Body of pancreas (tissue), 4 donors: ENCODE data around the gene AGTR1. TPM values are rescaled to one million over a fixed set of nuclear protein-coding genes. Genes with fewer than 3 reads are reported as not detected.

ENCODE experiments used
- ATAC-seq: fragments of 150-250 bp; one replicate; pipeline ENCODE4 v1.9.1; 2016
- DNase-seq, 4 donors: peaks; one replicate each; pipeline ENCODE4 v3.0.0-alpha.2; 2019
- H3K27ac ChIP-seq, 4 donors: fragments of 200-600 bp; sonication (generic); 1 replicate in 3 of 4; 2 replicates in 1 of 4; pipeline versions ENCODE4 v1.5.1 to v1.6.1; 2016 to 2019; ENCODE audit warnings: mild to moderate bottlenecking in 1 of 4, mixed read lengths in 1 of 4, moderate library complexity in 1 of 4
- H3K27me3 ChIP-seq, 2 donors: fragments of 200-600 bp; sonication (generic); one replicate each; pipeline ENCODE4 v1.6.0; 2016; ENCODE audit warnings: mild to moderate bottlenecking in 1 of 2
- H3K36me3 ChIP-seq, 2 donors: fragments of 200-600 bp; sonication (generic); replicated peaks in 1 of 2; 2 replicates each; pipeline ENCODE4 v1.5.1; 2016; ENCODE audit warnings: low read depth in 2 of 2; ENCODE audit not compliant: insufficient read depth in 1 of 2
- H3K4me1 ChIP-seq: fragments of 200-600 bp; sonication (generic); one replicate; pipeline ENCODE4 v1.6.0; 2016
- H3K4me3 ChIP-seq, 2 donors: fragments of 200-600 bp; sonication (generic); 1 replicate in 1 of 2; 2 replicates in 1 of 2; pipeline ENCODE4 v1.5.1; 2016 to 2019
- H3K9me3 ChIP-seq, 3 donors: fragments of 200-600 bp; sonication (generic); 1 replicate in 2 of 3; 2 replicates in 1 of 3; pipeline ENCODE4 v1.5.1; 2016
- POLR2A ChIP-seq, 3 donors: fragments of 450-650 bp; IDR thresholded peaks; one replicate each; pipeline ENCODE4 v1.6.1; 2016; ENCODE audit warnings: antibody characterized with exemption in 3 of 3, mild to moderate bottlenecking in 2 of 3
- WGBS, 2 donors: methylation state at CpG; one replicate each; pipeline ENCODE4 v1.1.5; 2017; 5-methylcytosine and 5-hydroxymethylcytosine counted together
- intact Hi-C: fragments of 100-400 bp; cut with DNase I; formaldehyde crosslinking; loops from one replicate; pipeline ENCODE4 v1.15.1; 2023
- total RNA-seq, 2 donors: library from RNA; depleted of rRNA; stranded (reverse); fragments of >200 nt; gene quantifications; one replicate each; pipeline ENCODE4 v1.1.0, GENCODE V29; 2016
- TF ChIP-seq, protein P1 (sequence below), 7 experiments: fragments of 450-650 bp in 4 of 7; fragments of 200-600 bp in 3 of 7; sonication (generic) in 3 of 7; IDR thresholded peaks; one replicate each; pipeline ENCODE4 v1.5.1; 2016 to 2019; ENCODE audit warnings: antibody characterized with exemption in 7 of 7

Gene AGTR1
- total RNA-seq, 2 donors from 2014 or later: 4.4 to 11.2 TPM

DNA sequence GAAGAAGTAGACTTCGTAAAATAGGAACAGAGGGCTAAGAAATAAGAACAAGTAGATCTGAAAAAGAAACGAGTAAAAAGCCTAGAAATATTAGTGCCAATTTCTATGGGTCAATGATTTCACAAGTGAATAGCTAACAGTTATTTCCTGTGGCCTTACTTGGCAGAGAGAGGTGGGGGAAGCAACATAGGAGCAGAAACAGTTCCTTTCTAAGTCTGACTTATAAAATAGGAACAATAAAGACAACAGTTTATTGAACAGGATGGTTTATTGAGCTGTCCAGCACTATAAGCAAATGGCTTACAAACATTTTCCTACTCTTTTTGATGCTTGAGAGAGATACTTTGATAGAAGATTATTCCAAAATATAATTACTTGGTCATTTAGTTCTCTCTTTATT, 37.9 kb downstream of the AGTR1 start:
- H3K4me1 ChIP-seq: peaks cover 71% of the 10 kb centered on the region
- WGBS, 2 donors: 11 to 17% methylated on average over 2 of the region's 2 CpGs
- peak; percentile 28 for ATAC-seq
- TF ChIP-seq POLR2A (IDR thresholded peaks at IDR 0.05): no peak
- TF ChIP-seq, protein P1, sequence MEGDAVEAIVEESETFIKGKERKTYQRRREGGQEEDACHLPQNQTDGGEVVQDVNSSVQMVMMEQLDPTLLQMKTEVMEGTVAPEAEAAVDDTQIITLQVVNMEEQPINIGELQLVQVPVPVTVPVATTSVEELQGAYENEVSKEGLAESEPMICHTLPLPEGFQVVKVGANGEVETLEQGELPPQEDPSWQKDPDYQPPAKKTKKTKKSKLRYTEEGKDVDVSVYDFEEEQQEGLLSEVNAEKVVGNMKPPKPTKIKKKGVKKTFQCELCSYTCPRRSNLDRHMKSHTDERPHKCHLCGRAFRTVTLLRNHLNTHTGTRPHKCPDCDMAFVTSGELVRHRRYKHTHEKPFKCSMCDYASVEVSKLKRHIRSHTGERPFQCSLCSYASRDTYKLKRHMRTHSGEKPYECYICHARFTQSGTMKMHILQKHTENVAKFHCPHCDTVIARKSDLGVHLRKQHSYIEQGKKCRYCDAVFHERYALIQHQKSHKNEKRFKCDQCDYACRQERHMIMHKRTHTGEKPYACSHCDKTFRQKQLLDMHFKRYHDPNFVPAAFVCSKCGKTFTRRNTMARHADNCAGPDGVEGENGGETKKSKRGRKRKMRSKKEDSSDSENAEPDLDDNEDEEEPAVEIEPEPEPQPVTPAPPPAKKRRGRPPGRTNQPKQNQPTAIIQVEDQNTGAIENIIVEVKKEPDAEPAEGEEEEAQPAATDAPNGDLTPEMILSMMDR (IDR thresholded peaks at IDR 0.05): no peak
- no peaks in the 10 kb centered on the region for H3K27me3 ChIP-seq
- H3K9me3 ChIP-seq: no peaks in the 10 kb centered on the region
- peak in 3 of 4 donors; percentile 24 to 41 (median 27) for DNase-seq
- intact Hi-C loops: no loop called here
- no peaks in the 10 kb centered on the region for H3K36me3 ChIP-seq
- H3K4me3 ChIP-seq: no peak overlapping the region
- H3K27ac ChIP-seq: peak overlapping the region; percentile 66 to 86 (median 81)

DNA sequence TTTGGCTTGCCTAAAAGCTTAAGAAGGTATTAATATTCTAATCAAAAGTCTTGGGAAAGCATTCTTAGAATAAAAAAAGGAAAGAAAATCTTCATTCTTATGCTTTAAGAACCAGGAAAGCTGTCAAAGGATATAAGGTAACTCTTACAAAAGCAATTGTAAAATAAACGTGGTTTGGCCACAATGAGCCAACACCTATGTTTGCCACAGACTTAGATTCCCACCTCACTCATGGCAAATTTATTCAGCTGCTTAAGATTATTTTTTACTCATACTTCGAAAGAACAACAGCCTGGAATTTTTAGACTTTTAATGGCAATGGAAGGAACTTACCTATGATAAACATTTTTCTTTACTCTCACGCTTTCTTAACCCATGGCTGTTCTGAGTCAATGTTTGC, 38.4 kb downstream of the AGTR1 start:
- 25 to 30% methylated on average over 3 of the region's 3 CpGs for WGBS, 2 donors

DNA sequence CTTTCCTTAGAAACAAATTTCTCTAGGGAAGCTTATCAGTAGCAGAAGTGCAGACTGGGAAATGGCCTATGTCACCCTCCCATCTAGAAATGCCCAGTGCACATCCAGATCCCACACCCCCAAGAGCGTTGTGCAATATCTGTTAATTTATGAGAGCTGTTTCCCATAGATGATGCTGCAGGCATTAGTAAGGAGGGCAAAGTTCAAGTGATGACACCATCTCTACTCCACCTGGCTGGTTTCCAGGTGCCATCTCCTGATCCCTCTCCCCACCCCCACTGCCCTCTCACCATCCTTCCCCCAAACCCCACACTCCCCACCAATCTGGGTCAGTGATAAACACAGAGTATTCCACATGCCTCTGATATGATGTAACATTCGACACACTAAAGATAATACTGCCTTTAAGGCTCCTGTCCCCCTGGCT, 39.4 kb downstream of the AGTR1 start:
- no peaks in the 10 kb centered on the region for H3K27me3 ChIP-seq
- peak; percentile 25 for ATAC-seq
- peak overlapping the region; percentile 66 to 86 (median 81) for H3K27ac ChIP-seq
- WGBS, 2 donors: 32 to 36% methylated on average over 2 of the region's 2 CpGs
- no peaks in the 10 kb centered on the region for H3K36me3 ChIP-seq
- DNase-seq: peak in 3 of 4 donors; percentile 24 to 52 (median 48)
- no peaks in the 10 kb centered on the region for H3K9me3 ChIP-seq
- peaks cover 77% of the 10 kb centered on the region for H3K4me1 ChIP-seq
- intact Hi-C loops: no loop called here
- H3K4me3 ChIP-seq: no peak overlapping the region
- TF ChIP-seq POLR2A (IDR thresholded peaks at IDR 0.05): no peak
- TF ChIP-seq, protein P1 (IDR thresholded peaks at IDR 0.05): no peak

More for the DNA sequence above, 38.4 kb downstream of the AGTR1 start:
- intact Hi-C loops: no loop called here
- Histone ChIP-seq H3K36me3 (no peaks in the 10 kb centered on the region), H3K27ac (peak overlapping the region; percentile 66 to 86 (median 81)), H3K4me1 (peaks cover 69% of the 10 kb centered on the region), H3K9me3 (no peaks in the 10 kb centered on the region), H3K4me3 (no peak overlapping the region), H3K27me3 (no peaks in the 10 kb centered on the region)
- TF ChIP-seq, protein P1 (IDR thresholded peaks at IDR 0.05): no peak
- peak in 1 of 3 donors; percentile 22 for TF ChIP-seq POLR2A (IDR thresholded peaks at IDR 0.05)
- ATAC-seq (peak; percentile 72), DNase-seq (peak in 3 of 4 donors; percentile 56 to 68 (median 56))

DNA sequence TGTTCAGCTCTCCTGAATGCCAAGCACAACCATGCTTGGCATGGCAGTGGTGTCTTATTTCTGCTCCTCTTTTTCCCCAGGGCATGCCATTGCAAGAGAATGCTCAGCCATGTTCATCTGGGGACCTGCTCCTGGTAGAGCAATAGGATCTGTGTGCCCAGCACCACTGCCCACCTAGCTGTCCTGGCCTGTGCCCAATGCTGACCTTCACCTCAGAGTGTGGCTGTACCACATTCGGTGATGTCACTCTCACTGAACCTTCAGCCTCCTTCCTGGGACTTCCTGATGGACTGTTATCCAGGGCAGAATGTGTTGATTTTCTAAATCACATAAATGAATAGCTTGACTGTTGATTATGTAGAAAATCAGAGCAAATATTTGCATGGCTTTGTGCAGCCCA, 42.0 kb downstream of the AGTR1 start:
- Histone ChIP-seq H3K36me3 (no peaks in the 10 kb centered on the region), H3K27ac (peak overlapping the region in 3 of 4 donors; percentile 80 to 86 (median 82)), H3K27me3 (no peaks in the 10 kb centered on the region), H3K4me3 (no peak overlapping the region), H3K4me1 (peaks cover 65% of the 10 kb centered on the region), H3K9me3 (no peaks in the 10 kb centered on the region)
- ATAC-seq (peak; percentile 53), DNase-seq (peak; percentile 58 to 79 (median 66))
- WGBS, 2 donors: 32 to 38% methylated on average over 1 of the region's 1 CpG
- TF ChIP-seq, protein P1 (IDR thresholded peaks at IDR 0.05): no peak
- no peak for TF ChIP-seq POLR2A (IDR thresholded peaks at IDR 0.05)
- intact Hi-C loops: no loop called here

DNA sequence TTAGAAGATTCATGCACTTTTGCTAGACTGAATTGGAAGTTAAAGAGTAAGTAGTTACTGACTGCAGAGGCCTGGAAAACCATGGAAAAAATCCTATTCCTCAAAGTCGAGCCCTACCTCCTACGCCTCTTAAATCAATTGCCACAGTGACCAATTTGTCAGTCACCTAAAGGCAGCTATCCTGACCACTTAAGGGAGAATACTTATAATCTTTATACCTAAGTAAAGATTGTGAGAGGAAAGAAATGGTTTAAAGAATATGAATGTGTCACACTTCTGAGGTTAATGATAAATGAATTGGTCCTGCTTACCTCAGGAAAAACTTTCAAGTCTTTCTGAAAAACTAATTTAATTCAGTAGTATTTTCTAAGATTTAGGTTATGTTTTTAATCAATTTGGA, 42.6 kb downstream of the AGTR1 start:
- H3K9me3 ChIP-seq: no peaks in the 10 kb centered on the region
- intact Hi-C loops: no loop called here
- no peaks in the 10 kb centered on the region for H3K36me3 ChIP-seq
- 30 to 47% methylated on average over 2 of the region's 2 CpGs for WGBS, 2 donors
- peaks cover 60% of the 10 kb centered on the region for H3K4me1 ChIP-seq
- no peak for TF ChIP-seq POLR2A (IDR thresholded peaks at IDR 0.05)
- TF ChIP-seq, protein P1 (IDR thresholded peaks at IDR 0.05): no peak
- ATAC-seq (no peak), DNase-seq (no peak)
- H3K27me3 ChIP-seq: no peaks in the 10 kb centered on the region
- H3K27ac ChIP-seq: peak overlapping the region; percentile 42 to 86 (median 81)
- no peak overlapping the region for H3K4me3 ChIP-seq
